GM19455 (cell line): ENCODE data around the gene EGFR.

Experiments
- ATAC-seq: cut with Tn5 transposase; IDR thresholded peaks from one replicate; pipeline ENCODE4 v1.9.1; 2021; ENCODE audit not compliant: unreplicated experiment

Gene EGFR

DNA sequence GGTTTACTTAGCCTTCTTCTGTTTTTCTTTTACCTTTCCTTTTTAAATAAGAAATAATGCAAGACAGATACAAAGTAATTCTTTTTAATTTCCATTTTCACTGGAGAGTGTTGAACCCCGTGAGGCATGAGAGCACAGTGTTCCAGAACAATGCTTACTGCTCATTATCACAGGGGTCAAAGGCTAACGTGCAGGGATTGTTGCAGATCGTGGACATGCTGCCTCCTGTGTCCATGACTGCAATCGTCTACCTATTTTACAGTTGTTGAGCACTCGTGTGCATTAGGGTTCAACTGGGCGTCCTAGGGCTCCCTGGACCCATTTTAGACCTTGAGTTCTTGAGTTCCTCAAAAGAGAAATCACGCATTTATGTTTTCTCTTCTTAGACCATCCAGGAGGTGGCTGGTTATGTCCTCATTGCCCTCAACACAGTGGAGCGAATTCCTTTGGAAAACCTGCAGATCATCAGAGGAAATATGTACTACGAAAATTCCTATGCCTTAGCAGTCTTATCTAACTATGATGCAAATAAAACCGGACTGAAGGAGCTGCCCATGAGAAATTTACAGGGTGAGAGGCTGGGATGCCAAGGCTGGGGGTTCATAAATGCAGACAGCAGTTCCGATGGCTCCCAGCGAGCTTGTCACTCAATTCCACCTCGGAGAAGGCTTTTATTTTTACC is 124.2 kb downstream of the EGFR start:
- ATAC-seq = no peak

DNA sequence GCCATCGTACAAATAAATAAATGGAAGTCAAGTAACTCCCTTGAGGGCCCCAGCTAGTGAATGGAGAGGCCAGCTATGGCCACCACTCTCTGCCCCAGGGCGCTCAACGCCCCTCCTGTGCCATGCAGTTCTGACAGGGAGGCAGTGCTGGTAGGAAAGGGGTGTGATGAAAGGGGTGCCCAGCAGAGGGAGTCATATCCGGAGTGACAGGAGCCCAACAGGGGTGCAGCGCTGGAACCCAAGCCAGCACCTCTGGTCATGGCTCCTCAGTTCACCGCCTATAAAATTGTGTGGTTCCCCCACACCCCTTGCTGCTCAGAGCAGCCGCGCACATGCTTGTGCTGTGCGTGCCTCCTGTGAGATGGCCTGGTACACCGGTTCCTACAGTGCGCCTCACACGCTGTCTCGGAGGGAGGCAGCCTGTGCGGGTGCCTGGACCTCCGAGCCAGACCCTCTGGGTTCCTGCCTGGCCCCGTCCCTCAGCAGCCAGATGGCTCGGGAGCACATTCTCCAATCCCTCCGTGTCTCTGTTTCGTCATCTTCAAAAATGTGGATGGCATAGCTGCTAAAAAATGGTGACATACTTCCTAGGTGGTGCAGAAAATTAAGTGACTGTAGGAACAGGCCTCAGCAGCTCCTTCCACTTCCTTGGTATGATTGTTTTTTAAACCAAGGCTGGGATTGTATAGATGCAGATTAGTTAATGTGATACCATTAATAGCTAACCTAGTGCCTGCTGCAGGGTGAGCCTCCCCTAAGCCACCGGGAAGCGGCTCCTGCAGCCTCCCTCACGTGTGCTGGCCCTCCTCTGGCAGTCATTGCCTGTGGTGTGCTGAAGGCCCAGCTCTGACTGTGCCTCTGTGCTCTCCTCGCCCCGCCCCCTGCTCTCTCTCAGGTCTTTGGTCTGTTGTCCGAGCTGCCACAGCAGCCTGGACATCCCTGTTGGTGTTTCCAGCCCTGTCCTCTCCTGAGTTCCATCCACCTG is 125.8 kb downstream of the EGFR start:
- ATAC-seq = no peak

DNA sequence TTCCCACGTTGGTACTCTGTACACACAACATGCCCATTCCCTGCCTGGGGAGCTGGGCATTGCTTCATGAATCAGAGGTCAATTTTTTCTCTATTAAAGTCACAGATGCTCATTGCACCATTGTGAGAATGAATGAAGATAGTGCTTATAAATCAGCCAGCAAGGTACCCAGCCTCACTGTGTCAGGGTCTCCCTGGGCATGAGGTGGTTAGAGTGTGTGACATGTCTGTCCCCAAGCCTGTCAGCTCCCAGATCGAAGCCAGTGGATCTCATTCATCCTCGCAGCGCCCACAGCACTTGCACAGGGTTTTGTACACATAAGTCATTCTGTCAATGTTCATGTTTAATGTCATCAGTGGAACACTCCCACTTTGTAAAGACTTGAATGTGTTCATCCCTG is 126.8 kb downstream of the EGFR start:
- ATAC-seq = no peak

DNA sequence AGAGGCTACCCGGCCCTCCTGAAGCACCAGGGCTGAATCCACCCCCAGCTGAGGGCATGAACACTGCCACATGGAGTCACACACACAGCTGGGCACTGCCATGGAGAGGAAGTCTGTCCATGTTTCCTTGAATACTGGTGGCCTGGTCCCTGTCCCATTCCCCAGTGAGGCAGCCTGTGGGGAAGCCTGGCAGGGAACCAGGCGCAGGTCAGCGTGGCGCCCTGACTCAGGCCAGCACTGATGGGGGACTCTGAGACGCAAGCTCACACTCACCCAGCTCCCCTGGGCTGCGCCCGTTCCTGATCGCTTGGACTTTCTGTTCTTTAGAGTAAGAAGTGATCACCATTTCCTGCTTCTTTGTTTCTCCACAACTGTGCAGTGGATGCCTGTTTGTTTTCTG is 128.3 kb downstream of the EGFR start:
- ATAC-seq = no peak

DNA sequence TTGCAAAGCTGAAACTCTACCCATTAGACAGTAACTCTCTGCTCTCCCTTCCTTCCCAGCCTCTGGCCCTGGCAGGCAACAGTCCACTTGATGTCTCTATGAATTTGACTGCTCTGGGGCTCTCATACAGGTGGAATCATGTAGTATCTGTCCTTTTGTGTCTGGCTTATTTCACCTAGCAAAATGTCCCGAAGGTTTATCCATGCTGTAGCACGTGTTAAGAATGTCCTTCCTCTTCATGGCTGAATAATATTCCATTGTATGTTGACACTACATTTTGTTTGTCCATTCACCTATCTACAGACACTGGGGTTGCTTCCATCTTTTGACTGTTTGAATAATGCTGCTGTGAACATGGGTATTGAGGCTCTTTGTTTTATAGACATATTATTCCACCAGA is 128.9 kb downstream of the EGFR start:
- no peak for ATAC-seq

DNA sequence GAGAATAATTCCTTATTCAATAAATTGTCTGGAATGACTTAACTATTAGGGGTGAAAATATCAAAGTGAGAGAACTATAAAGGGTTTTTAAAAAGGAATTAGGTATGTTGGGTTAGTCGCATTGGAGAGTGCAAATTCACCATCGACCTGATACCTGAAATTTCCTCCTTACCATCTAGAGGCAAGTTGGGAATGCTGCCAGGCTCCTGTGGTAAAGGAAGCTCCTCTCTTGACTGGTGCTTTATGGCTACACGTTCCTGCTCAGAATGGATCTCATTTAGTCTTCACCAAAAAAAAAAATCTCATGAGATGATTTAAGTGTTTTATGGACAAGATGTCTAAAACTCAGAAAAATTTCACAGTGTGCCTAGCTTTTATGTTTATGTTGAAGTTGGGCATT is 129.8 kb downstream of the EGFR start:
- ATAC-seq = no peak

DNA sequence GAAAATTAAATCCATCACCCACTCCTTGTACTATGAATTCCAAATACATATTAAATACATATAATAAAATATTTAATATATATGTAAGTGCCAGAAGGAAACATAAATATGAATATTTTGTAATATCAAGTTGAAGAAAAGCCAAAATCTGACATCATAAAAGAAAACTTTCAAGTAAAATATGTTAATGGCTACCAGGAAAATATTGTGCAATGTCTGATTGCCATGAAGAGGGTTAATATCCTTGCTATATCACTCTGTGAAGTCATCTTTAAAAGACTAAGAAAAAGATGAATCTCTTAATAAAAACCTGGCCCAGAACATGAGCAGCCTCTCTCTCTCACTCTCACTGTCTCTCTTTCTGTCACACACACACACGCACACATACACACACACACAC is 130.2 kb downstream of the EGFR start:
- ATAC-seq = no peak

DNA sequence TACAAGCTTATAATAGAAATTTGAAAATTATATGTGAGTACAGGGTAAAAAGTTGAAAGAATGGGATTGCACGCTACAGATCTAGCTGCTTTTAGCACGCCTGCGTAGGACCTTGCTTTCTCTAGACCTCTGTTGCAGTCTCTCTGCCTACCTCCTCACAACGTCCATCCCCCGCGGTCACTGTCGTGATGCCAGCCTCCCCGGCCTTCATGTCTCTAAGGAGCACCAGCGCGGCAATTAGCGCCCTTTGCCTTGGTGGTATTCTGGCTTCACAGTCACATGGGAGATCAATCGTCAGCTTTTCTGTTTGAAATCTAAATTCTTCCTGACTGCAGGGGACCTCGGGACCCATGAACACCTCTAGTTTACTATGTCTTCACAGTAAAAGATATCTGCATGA is 131.3 kb downstream of the EGFR start:
- no peak for ATAC-seq

DNA sequence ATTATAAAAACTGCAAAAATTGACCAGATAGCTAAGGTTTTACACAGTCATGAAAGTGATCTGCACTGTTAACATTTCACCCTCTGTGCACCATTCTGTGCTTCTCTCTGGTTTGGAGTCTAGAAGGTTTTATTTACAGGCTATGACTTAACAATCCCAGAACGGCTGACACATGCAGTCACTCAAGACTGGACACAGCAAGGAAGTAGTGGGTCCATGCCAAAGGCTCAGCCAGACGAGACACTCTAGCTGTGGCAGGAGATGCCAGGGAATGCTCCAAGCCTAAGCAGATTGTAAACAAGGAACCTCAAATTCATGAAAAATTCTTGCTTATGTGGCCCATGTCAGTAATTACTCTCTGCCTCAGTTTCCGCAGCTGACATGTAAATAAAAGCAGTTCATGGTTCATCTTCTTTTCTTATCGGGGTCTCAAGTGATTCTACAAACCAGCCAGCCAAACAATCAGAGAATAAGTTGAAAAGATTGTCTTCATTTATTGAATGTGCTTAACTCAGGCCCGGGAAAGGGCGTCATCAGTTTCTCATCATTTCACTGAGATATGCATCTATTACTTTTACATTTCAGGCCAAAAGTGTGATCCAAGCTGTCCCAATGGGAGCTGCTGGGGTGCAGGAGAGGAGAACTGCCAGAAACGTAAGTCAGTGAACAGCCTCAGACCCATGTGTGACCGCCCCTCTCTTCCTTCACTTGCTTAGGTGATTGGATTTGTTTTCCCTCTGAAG is 132.1 kb downstream of the EGFR start:
- ATAC-seq = no peak

DNA sequence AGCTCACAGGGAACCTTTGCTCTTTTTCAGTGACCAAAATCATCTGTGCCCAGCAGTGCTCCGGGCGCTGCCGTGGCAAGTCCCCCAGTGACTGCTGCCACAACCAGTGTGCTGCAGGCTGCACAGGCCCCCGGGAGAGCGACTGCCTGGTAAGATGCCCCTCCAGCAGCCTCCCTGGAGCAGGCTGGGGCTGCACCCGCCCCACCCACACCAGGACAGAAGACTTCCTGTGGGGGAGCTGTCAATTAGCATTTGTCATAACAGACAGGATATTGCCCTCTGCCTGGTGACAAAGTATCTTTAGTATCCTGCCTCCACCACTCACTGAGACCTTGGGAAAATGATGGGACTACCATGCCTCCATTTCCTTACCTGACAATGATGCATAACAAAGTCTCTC is 133.7 kb downstream of the EGFR start:
- ATAC-seq = no peak

DNA sequence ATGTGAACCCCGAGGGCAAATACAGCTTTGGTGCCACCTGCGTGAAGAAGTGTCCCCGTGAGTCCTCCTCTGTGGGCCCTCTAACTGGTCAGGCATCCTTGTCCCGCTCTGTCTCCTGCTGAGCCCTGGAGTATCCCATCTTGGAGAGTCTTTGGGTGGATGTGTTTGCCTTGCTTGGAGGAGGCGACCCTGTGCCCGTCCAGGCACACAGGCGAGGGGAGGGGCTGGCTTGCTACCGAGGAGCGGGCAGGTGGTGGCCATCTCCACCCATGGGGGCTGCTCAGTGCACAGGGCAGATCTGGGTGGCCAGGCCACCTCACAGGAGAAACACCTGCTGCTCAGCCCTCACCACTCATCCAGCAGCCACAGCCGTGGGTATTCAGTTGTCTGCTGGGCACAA is 135.3 kb downstream of the EGFR start:
- ATAC-seq = no peak

DNA sequence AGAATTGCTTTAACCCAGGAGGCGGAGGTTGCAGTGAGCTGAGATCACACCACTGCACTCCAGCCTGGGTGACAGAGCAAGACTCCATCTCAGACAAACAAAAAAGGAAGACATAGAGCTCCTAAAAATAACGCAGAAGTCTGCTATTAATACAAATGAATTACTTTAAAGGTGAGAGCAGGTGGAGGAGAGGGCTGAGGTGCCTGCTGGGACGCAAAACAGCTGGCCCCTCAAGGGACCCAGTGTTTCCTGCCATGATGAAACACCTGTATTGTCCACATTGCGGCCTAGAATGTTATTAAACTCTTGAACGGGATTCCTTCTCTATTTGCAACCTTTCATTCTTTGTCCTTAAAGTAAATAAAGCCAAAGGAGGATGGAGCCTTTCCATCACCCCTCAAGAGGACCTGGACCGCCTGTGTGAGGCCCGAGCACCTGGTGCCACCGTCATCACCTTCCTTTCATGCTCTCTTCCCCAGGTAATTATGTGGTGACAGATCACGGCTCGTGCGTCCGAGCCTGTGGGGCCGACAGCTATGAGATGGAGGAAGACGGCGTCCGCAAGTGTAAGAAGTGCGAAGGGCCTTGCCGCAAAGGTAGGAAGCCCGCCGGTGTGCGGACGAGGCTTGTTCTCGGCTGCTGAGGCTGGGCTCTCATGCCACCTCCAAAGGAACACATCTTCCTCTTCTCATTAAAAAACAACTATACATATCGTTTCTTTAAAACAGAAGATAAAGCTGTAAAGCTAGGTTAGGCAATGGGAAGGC is 136.7 kb downstream of the EGFR start:
- no peak for ATAC-seq

DNA sequence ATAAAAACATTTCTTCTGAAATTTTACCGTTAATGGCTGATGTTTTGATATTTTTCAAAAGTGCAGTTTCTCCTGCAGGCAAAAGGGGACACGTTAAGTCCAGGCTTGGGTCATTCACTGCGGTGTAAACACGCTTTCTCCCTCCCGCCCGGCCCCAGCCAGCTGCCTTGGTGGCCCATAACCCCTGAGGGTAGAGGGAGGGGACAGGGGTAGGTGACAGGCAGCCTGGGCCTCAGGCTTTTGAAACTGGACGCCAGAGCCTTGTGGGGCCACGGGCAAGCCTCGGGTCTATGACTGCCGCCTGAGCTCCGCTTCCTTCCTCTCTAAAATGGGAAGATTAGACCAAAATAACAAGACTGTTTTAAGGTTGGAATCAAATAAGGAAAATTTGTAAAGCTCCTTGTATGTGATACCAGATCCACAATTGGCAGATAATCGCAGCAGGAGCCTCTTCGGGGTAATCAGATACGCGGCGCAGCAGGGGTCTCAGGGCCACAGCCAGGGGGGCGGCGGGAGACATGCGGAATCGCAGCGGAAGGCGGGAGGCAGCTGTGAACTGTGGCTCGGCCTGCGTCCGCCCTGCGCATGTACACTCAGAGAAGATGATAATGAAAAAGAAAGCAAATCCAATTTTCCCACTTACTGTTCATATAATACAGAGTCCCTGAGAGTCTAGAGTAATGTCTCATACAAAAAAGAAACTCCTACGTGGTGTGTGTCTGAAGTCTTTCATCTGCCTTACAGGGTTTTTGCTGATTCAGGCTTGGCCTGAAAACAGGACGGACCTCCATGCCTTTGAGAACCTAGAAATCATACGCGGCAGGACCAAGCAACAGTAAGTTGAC is 138.3 kb downstream of the EGFR start:
- no peak for ATAC-seq

DNA sequence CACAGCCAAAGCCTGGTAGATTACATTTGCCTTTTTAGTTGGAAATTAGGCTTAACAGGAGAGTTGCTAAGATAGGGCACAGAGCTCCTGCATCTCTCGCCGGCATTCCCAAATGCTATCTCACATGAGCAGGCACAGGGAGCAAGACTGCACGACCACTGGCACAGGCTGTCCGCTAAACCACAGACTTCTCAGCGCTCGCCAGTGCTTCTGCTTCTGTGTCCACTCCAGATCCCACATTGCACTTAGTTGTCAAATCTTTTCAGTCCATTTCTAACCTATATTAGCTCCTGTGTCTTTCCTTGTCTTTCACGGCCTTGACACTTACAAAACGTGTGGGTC is 138.9 kb downstream of the EGFR start:
- ATAC-seq = no peak

DNA sequence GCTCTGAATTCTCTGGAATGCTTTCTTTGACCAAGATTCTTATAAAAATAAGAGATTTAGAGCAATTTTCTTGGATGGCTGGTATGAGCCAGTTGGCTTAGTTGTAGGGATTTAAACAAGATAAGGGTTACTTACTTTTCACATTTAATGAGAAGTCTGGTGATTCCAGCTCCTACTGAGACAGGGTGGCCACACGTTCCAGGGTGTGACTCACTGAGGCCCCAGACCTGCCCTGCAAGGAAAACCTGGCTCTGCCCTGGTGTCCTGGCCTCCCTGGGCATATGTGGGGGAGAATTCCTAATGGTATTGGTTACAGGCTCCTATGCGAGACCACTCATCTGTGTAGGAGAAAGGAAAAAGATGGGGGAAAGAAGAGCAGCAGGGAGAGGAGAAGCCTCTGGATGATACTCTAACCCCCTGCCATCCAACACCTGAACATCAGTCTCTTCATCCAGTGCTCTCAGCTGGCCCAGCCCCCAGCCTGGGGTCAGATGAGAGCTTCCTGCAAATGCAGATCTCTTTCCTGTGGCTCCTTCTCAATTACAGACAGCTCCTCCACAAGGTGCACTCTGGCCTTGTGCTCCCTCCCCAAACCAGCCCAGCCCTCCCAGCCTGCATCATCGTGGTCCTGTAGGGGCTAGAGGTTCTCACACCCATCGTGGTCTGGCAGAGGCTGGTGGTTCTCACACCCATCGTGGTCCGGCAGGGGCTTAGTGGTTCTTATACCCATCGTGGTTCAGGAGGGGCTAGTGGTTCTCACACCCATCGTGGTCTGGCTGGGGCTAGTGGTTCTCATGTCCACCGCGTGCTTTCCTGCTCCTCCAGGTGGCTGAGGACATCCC is 139.9 kb downstream of the EGFR start:
- ATAC-seq = no peak

DNA sequence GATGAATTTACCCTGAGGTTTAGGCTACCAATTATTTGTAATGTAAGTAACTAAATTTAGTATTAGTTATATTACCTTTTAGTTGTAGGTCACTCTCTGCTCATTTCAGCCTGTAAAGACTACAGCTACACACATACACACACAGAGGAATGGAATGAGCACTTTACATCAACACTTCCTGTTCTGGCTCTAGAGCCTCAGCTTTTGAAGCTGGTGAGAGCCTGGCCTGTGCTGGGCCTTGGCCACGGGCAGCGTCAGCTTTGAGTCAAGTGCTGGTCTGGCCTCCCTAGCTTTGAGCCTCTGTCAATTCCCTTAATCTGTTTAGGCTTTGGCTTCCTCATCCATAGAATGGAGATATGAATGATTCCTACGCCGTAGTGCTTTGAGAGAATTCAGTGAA is 141.7 kb downstream of the EGFR start:
- ATAC-seq = no peak

DNA sequence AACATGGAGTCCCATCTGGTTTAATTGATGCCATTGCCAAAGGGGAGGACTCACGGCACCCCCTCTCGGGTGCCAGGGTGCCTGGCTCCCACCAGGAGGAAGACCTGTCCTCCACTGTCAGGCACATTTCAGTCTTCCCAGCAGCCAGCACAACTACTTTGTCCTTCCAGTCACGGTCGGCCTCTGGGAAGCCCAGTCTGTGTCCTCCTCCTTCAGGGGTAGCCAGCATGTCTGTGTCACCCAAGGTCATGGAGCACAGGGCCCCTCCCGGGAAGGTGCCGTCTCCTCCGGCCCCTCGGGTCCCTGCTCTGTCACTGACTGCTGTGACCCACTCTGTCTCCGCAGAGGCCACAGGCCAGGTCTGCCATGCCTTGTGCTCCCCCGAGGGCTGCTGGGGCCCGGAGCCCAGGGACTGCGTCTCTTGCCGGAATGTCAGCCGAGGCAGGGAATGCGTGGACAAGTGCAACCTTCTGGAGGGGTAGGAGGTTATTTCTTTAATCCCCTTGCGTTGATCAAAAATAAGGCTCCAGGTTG is 142.4 kb downstream of the EGFR start:
- ATAC-seq = no peak

DNA sequence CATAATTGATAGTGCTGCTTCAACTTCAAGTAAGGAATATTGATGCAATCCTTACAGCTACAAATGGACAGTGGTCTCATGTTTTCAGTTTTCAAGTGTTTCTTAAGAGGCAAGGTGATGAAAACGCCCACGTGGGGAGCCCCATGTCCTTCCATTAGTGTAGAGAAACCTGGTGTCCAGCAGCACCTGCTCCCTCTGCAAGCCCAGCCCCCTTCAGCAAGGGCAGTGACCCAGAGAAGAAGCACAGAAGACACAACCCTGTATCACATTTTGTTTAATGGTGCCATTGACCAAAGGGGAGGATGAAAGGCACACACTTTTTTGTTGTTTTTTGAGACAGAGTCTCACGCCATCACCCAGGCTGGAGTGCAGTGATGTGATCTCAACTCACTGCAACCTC is 143.7 kb downstream of the EGFR start:
- ATAC-seq = no peak

DNA sequence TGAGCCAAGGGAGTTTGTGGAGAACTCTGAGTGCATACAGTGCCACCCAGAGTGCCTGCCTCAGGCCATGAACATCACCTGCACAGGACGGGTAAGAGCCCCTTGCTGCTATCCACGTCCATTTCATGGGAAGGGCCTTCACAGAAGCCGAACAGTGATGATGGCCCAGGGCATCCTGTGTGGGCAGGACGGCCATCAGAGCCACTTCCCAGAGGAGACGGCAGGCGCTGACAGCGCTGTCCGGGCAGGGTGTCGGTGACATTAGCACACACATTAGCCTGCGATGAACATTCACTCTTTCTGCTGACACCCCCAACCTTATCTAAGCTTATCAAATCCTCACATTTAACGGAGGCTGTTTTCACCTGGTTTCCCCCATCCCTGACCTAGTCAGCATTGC is 144.9 kb downstream of the EGFR start:
- ATAC-seq = no peak
